NCI-H82 treated with DMSO at 0.1 percent for 48 hours (cell line): ENCODE measurements around the gene ZFAND3.

ENCODE experiments used
- DNase-seq: peaks from one replicate; lab custom pipeline; 2025; ENCODE audit not compliant: unreplicated experiment; lab: John Stamatoyannopoulos, UW

Gene ZFAND3

DNA sequence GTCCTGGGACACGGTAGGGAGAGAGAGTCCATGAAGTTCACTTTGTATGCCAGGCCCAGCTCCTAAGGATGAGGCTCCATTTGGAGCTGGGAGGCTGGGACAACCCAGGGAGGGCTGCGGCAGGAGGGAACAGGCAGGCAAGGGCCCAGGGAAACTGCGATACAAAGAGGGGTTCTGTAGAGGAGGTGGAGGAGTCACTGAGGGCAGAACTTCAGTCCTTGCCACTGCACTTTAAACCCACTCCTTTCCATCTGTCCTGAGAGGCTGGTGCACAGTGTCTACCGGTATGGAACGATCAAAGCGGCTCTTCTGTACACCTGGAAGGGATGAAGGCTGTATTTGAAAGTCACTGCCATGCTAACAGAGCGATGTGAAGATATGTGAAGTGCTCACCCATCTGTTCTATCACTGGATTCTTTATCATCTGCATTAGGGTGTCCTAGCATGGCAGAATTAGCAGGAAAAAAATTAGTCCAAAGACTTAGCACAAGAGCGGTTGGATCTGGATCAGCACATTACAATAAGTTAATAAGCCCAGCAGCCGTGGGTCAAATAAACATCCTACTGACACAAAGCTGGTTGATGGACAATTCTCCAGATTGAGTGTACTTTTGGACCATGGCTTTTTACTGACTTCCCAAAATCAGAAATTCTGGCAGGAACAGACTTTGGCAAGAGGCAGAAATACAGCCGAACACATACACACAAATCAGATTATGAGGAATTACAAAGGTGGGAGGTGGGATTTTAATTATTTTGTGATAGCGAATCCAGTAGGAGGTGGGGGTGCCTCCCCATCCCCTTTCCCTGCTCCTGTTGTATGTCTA lies 20.9 kb upstream of the ZFAND3 start:
- peak; percentile 37 for DNase-seq

DNA sequence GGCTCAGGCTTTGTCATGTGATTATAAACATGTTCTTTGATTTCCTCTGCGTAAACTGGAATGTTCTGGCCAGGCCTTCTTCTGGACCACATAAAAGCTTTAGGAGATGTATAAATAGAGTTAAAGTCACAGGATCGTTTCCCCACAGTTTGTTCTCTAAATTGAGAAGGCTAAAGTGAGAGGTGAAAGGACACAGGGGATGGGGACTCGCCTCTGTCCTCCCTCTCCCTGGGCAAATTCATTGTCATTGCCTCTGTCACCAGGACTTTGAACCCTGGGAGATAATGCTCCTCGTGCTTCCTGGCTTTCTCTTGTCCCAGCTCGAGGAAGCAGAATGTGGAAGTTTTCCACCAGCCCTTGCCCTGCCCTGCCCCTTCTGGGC lies 20.3 kb upstream of the ZFAND3 start:
- no peak for DNase-seq

DNA sequence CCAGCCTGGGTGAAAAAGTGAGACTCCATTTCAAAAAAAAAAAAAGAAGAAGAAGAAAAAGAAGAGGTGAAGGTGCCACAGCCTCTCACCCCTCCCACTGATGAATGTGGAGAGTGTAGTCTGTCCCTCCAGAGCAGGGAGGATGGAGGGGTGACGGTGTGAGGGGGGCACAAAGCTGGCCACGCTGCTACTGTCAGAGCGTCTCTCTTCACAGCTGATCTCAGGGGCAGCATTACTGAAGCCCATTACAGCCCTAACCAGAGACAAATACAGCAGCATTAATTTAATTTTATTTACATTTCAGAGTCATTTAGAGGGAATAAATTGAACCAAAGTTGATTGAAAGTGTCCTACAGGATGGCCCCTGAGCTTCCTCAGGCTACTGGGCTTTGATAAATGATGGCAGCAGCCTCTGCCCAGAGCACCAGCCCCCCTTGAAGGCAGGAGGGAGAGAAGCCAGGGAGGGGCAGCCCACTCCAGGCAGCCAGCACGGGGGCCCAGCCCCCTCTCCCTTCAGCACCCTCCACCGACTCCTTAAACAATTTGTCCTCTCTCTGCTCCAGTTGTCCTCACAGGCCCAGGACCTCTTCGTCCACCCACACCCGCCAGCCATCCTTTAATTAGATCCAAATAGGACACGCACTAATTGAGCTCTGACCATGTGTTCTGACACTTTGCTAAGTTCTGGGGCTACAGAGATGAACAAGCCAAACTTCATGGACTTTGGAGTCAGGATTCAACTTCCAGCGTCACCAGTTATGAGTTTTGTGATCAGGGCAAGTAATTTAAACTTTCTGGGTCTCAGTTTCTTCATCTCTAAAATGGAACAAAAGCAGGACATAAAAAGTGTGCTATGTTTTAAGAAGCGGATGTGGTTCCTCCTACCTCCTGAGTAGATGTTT lies 18.6 kb upstream of the ZFAND3 start:
- no peak for DNase-seq

DNA sequence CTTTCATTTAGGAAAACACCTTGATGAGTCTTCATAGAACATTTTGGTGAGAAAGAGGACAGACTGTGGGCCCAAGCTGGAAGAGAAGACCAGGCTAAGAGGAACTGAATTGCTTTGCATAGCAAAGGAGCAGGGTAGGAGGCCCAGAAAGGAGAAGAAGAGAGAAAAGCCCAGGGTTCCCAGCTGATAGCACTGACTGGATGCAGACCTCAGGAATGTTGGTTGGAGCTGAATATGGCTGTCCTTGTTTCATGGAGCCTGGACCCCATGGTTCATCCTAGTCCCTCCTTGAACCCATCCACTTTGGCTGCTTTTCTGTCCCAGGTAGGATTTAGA lies 18.0 kb upstream of the ZFAND3 start:
- no peak for DNase-seq

DNA sequence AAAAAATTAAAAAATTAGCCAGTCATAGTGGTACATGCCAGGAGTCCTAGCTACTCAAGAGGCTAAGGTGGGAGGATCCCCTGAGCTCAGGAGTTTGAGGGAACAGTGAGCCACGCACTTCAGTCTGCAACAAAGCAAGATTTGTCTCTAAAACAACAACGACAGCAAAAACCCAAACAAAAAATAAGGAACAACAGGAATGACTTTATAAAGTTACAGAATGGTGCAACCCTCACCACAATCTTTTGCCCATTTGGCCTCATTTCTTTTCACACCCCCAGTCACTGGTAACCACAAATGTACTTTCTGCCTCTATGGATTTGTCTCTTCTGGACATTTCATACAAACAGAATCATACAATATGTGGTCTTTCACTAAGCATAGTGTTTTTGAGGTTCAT lies 16.7 kb upstream of the ZFAND3 start:
- DNase-seq: no peak

DNA sequence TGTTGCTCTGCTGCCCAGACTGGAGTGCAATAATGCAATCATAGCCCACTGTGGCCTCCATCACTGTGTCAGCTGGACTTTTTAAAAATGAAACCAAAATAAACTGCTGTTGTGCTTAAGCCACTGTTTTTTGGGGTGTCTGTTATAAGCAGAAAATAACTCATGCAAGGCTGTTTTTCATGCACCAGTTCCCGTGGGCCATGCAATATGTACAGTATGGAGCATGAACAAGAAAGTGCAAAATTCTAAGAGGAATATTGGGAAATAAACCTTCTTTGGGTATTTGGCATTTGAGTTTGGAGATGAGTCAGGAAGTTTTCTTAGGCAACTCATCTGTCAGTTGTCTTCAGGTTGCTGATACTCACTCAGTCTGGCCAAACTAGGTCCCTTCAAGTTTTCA lies 14.9 kb upstream of the ZFAND3 start:
- DNase-seq: no peak

DNA sequence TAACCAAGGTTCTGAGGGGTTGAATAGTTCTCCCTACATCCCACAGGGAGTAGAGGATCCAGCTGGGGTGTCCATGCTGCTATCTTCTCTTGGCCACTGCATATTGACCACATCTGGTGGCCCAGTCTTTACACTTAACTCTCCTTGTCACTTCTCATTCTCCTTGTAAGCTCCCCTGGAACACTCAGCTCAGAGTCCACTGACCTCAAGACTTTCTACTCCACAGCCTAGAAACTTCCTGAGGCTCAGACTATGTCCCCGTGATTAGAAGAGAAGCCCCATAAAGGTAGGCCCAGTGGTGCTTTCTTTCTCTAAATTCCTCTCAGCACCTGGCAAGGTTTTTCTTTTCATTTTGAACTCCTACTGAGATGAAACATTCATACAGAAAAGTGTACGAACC lies 13.3 kb upstream of the ZFAND3 start:
- DNase-seq: no peak

DNA sequence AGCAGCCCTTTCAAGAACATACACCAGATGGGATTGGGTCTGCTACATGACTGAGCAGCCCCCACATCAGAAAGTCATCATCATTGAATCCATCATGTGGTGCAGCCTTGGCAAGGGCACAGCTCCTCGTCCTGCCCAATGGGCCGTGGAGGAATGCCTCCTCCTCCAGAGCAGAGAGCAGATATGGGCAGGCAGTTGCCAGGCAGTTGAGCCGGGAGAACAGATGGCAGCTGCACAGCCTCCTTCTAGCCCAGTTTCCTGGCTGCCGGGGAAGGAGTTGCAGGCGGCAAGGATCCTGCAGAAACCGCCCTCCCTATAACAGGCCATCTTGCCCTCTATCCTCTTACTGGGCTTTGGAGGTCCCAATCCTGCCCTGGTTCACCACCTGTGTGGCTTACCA lies 11.9 kb upstream of the ZFAND3 start:
- peak; percentile 73 for DNase-seq

DNA sequence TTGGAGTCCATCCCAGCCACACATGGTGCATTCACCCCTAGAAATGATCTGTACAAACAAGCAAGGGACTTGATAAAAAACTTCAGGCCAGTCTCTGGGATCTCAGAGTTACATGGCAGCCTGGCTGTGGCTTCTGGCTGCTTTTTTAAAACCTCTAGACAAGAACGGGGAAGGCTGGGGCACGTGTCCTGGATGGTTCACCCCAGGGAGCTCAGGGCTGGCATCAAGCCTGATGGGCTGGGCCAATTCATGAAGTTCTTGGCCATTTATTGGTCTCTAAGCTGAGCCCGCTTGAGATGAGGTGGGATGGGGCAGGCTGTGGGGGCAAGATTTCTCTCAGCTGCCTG lies 10.4 kb upstream of the ZFAND3 start:
- no peak for DNase-seq

DNA sequence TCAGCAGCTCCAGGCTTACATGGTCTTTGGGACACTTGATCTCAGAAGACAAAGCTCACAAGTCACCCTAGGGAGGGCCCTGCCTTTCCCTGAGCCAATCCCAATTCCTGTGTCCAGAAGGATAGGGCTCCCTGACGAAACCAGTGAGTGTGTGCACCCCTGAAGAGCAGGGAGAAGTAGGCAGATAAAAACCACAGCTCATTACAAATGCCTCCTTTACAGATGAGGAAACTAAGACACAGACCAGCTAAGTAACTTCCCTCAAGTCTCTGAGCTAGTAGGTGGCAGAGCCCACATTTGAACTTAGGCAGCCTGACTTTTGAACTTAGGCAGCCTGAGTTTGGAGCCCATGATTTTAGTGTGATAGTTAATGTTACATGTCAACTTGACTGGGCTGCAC lies 6.7 kb upstream of the ZFAND3 start:
- no peak for DNase-seq

DNA sequence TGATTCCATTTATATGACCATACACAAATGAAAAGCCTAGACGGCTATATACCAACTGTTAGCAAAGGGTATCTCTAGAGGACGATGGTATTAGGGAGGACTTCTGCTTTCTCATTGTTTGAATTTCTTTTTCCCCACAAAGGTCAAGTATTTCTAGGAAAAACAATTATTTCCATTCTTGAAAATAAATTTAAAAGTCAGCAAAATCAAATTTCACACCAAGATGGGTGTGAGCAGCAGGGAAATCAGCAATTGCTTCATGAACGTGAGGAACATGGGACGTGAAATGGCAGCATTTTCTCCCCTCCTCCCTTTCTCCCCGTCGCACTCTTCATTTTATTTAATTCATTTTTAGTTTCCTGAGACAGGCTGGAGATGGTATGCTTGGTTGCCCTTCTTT lies 5.2 kb upstream of the ZFAND3 start:
- no peak for DNase-seq

DNA sequence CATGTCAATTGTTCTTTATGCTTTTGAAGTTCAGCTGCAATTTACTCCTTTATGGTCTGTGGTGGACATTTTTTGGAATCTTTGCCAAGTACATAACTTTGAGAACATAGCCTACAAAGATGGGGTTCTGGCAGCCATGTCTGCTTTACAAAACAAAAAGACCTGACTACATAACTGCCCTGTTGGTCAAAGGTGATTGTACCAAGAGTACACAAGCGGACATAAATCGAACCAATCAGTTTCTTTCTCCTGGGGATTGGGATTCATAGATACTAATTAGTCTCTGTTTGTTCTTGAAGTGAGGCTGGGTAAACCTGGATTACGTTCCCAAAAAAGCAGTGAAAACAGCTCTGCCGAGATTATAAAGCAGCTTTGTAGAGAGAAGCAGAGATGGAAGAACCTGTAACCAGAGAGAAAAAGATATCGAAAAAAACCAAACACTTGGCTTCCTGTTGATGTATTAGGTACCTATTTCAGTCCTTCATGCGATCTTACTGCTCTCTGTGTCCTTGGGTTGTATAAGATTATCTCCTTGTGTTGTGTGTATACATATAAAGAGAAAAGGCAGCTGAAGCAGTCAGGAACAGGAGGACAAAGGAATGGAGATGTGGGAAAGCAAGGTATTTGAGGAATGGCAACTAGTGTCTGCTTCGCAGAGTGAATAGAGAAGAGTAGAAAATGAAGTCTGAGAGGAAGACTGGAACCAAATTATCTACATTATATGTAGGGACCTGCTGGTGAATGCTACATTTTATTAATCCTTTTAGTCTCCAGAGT lies 2.7 kb upstream of the ZFAND3 start:
- peak; percentile 42 for DNase-seq

DNA sequence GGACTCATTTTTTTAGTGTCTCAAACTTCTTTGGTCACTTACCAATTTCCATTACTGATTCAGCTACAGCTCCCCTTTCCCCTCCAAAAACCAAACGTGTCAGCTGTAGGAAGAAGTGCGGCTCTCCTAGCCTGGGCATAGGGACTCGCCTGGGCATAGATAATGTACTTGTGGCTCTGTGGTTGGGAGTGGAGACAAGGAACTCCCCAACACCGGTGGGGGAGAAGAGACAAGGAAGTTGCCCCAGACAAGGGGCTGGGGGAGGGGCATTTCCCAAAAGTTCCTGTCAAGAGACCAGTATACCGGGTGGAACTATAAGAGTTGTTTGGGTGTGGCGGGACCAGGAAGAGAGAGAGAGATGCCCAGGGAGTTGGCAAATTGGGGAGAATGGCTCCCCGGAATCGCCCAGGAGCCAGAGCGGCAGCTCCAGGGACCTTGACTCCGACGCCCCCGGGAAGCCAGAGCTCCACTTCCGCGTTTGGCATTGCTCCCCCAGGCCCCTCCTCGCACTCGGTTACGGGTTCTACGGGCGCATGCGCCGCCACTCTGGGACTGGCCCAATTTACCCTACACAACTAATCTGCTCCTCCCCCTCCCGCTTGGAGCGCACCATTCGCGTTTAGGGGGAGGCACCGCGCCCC lies 871 bp upstream of the ZFAND3 start:
- DNase-seq: peak; percentile 97

DNA sequence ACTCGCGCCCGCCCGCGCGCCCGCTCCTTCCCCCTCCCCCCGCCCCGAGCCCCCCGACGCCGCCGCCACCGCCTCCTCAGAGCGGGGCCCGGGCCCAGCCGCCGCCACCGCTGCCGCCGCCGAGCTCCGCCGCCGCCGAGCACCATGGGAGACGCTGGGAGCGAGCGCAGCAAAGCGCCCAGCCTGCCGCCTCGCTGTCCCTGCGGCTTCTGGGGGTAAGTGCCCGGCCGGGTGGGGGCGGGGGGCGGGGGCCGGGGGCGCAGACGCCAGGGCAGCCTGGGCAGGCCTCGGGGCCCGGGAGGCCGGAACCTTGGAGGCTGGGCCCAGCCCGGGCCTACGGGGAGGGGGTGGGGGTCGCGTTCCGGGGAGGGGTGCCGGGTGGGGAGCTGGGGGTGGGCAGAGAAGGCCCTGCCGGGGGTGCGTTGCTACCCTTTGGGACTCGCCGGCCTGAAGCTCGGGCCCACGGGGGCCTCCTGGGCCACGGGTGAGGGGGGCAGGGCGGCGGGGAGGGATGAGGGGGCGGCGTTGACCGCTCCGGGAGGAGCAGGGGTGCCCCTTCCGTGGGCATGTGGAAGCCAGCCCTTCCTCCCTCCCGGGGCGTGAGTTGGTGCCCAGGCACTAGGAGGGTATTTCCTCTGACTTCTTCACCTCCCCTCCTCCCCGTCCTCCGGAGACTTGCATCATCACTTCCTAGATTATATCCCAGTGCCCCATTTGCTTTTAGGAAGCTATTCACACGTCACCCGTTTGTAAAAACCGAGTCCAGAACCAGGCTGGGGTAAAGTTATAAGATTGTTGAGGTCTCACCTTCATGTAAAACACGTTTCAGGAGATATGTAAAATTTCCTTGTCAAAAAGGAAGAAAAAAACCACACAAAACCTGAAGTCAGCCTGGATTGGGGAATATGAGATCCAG lies 533 bp downstream of the ZFAND3 start:
- no peak for DNase-seq

DNA sequence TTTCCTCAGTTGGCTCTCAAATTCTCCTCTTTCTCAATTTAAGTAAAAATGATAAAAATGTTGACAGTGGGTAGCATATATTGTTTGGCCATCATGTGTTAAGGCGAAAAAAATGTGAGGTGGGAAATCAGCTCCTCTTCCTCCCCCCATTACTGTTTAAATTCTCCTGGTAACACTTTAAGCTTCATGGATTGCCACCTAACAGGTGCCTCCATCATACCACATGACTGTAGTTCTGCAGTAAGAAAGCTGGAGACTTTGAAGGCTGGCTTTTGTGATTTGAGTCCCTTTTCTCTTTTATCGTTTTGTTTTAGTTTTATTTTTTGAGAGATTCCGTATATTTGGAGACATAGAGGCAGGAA lies 1.2 kb downstream of the ZFAND3 start:
- DNase-seq: no peak

DNA sequence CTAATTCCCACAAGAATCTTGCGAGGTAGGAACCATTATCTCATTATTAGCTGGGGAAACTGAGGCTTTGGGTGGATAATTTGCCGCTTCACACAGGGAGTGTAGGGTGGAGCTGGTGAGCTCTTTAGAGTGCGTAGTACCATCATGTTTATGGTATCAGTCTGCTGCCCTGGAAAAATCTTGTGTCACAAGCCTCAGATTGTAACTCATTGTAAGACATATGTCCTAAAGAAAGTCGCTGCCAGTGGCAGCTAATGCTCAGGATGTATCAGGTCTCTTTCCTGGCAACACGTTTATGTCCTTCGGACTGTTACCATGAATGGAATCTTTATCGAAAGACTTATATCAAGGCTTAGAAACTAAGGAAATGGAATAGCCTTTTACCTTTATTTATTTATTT lies 1.9 kb downstream of the ZFAND3 start:
- no peak for DNase-seq

DNA sequence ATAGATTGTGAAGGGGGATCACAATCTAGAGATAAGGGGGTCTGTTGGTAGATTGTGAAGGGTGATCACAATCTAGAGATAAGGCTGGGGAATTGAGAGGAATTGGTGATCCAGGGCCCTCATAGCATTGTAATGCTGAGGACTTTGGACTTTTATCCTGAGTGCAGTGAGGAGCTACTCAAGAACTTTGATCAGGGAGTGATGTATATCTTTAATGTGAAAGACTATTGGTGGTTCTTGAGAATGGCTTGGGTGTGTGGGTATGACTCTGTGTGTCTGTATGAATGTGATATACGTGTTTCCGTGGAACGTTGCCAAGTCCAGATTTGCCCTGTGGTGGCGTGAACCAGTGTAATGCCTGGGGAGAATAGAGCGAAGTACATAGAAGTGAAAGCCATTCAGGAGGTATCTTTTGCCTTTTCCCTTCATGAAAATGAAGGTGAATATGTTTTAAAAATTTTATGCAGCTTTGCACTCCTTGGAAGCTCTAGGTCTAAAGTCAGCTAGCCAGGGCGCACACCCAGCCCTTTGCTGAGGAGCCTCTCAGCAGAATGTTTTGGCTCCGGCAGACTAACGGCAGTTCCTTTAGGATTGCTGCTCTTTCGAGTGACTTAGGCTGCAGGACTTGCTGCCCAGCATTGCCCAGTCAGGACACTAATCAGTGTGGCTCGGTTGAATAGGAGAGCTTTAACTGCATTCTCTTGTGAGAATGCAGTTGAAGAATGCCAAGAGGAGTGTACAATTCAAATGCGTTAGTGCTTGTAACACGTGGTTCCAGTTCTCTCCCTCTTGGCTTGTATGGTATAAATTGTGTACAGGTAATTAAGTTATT lies 3.5 kb downstream of the ZFAND3 start:
- no peak for DNase-seq

DNA sequence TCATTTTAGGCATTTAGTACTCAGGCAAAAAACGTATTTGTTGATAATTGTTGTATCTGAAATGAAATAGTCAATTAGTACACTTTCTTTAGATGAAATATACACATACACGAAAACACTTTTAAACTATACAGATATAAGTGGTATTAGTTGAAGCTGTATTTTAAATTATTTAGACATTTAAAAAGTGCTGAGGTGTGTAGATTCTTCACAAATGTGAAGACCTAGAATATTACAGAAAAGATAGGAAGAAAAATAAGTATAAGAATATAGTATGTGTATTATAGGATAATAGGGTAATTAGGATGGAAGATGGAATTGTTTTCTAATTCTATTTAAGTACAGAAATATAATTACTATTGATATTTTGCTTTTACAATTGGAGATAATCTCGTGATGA lies 4.6 kb downstream of the ZFAND3 start:
- DNase-seq: no peak

DNA sequence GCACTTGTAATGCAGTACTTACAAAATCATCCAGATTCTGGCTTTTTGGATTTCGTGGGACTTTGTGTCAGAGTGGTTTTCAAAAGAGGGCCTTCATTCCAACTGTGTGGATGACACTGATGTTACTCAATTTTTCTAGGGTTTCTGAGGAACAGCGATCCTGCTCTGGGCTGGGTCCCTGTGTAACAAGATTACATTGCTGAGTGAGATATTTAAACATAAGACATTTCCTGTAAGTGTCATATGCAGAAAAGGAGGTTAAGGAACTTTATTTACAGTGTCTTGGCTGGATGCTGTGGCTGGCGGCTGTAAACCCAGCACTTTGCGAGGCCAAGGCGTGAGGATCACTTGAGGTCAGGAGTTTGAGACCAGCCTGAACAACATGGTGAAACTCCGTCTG lies 6.7 kb downstream of the ZFAND3 start:
- no peak for DNase-seq
